H1 (cell line): ENCODE measurements around the gene SFMBT2. TPM values are rescaled to one million over a fixed set of nuclear protein-coding genes. Genes with fewer than 3 reads are reported as not detected.

Experiments
- POLR2AphosphoS5 ChIP-seq: IDR thresholded peaks from 2 replicates; pipeline ENCODE4 v1.6.1; 2011; ENCODE audit warnings: low read depth, low read length
- RNF2 ChIP-seq: fragments of 200-900, 300-1000 bp; sonication (generic); IDR thresholded peaks from 2 replicates; pipeline ENCODE4 v1.7.1; 2016; ENCODE audit warnings: borderline replicate concordance, low read depth, mild to moderate bottlenecking, antibody characterized with exemption, low read length; ENCODE audit not compliant: poor library complexity, severe bottlenecking; ENCODE audit errors: missing control alignments
- polyA plus RNA-seq, 7 experiments: library from polyadenylated mRNA; depleted of rRNA in 3 of 7; stranded (reverse) in 5 of 7; unstranded in 2 of 7; fragments of >200 nt in 5 of 7; fragments of 200-250 nt in 2 of 7; gene quantifications; 1 replicate in 5 of 7; 2 replicates in 1 of 7; 4 replicates in 1 of 7; pipeline versions ENCODE4 v1.2.1 to v1.2.3, GENCODE V29; 2011 to 2013; ENCODE audit warnings: missing spikeins in 2 of 7, mixed read lengths in 2 of 7
- total RNA-seq: library from RNA; stranded (reverse); fragmentation: NEBNext Ultra II Directional; extraction: Animal tissue kit (Norgen Biotek cat#: 25700); gene quantifications from 2 replicates; pipeline ENCODE4 v1.2.1, GENCODE V29; 2021

Gene SFMBT2
- total and polyA plus RNA-seq, 2 of the 8 experiments (the other 6 are each of a cell fraction or from before 2014, with no cell fraction given) = 2.9 to 11.0 TPM

DNA sequence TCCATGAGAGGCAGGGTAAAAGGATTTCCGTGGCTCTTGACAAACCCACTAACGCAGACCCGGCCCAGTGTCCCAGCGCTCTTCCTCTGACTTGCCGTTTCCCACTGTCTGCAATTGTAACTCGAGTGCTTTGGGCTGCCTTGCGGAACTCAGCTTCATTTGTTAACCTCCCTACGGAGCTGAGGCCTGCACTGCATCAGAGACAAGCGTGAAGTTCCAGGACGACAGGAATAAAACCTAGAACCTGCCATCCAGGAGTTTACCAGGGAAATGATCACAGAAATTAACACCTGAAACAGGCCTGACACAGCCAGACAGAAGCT lies 76.2 kb downstream of the SFMBT2 start (continued):
- TF ChIP-seq RNF2 (no peak), POLR2AphosphoS5 (no peak)
